Thoracic aorta (tissue), 2 donors: ENCODE data around the gene DCAKD. TPM values are rescaled to one million over a fixed set of nuclear protein-coding genes. Genes with fewer than 3 reads are reported as not detected.

Experiments used
- ATAC-seq: fragments of 150-250 bp; one replicate; pipeline ENCODE4 v1.8.0; 2017; ENCODE audit warnings: low read depth; ENCODE audit not compliant: insufficient number of reproducible peaks, low FRiP score
- DNase-seq: peaks from one replicate; pipeline ENCODE4 v3.0.0-alpha.2; 2020; ENCODE audit warnings: low spot score
- H3K27ac ChIP-seq, 2 donors: fragments of 200-600 bp; sonication (generic); 1 replicate in 1 of 2; 2 replicates in 1 of 2; pipeline ENCODE4 v1.5.1; 2016; ENCODE audit warnings: mild to moderate bottlenecking in 2 of 2, moderate library complexity in 2 of 2
- H3K27me3 ChIP-seq: fragments of 200-600 bp; sonication (generic); replicated peaks from 2 replicates; pipeline ENCODE4 v1.6.0; 2016; ENCODE audit warnings: mild to moderate bottlenecking; ENCODE audit not compliant: insufficient read depth
- H3K36me3 ChIP-seq: fragments of 200-600 bp; sonication (generic); one replicate; pipeline ENCODE4 v1.5.1; 2016
- H3K4me1 ChIP-seq, 2 donors: fragments of 200-600 bp; sonication (generic); 1 replicate in 1 of 2; 2 replicates in 1 of 2; pipeline versions ENCODE4 v1.5.1 to v1.6.0; 2016; ENCODE audit warnings: low read depth in 2 of 2, mild to moderate bottlenecking in 1 of 2; ENCODE audit not compliant: control insufficient read depth in 1 of 2
- H3K4me3 ChIP-seq: fragments of 200-600 bp; sonication (generic); 2 replicates; pipeline ENCODE4 v1.5.1; 2016; ENCODE audit warnings: mild to moderate bottlenecking
- H3K9me3 ChIP-seq: fragments of 200-600 bp; sonication (generic); 2 replicates; pipeline ENCODE4 v1.5.1; 2016
- total RNA-seq, 2 donors: library from RNA; depleted of rRNA; stranded (reverse); fragments of >200 nt; gene quantifications; one replicate each; pipeline versions ENCODE4 v1.1.0 to v1.2.3, GENCODE V29; 2016
- TF ChIP-seq, protein P1 (sequence below): fragments of 200-600 bp; sonication (generic); IDR thresholded peaks from one replicate; pipeline ENCODE4 v1.5.1; 2019; ENCODE audit warnings: antibody characterized with exemption

DCAKD gene
- total RNA-seq, 2 donors from 2014 or later = 34.6 to 56.5 TPM

DNA sequence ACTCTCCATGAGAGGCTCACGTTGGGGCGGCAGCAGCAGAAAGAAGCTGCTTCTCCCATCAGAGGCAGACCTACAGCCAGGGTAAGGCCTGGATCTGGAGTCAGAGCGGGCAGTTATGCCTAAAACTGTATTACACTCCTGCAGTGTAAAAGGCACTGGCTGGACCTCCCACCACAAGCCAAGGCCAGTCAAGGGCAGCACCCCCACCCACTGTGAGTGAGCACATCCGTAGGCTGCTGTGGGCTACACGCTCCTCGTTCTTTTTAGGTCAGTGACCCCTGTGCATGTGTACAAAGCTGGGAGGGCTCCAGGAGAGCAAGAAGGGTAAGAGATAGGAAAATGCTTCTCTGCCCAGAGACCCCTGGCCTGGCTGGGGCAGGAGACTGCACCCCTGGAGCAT, 20.7 kb downstream of the DCAKD start:
- Histone ChIP-seq H3K4me3 (no peak overlapping the region), H3K36me3 (peaks cover 54% of the 10 kb centered on the region), H3K27me3 (no peaks in the 10 kb centered on the region), H3K9me3 (no peaks in the 10 kb centered on the region), H3K27ac (no peak overlapping the region), H3K4me1 (no peaks in the 10 kb centered on the region)
- DNase-seq (no peak), ATAC-seq (no peak)
- TF ChIP-seq, protein P1, sequence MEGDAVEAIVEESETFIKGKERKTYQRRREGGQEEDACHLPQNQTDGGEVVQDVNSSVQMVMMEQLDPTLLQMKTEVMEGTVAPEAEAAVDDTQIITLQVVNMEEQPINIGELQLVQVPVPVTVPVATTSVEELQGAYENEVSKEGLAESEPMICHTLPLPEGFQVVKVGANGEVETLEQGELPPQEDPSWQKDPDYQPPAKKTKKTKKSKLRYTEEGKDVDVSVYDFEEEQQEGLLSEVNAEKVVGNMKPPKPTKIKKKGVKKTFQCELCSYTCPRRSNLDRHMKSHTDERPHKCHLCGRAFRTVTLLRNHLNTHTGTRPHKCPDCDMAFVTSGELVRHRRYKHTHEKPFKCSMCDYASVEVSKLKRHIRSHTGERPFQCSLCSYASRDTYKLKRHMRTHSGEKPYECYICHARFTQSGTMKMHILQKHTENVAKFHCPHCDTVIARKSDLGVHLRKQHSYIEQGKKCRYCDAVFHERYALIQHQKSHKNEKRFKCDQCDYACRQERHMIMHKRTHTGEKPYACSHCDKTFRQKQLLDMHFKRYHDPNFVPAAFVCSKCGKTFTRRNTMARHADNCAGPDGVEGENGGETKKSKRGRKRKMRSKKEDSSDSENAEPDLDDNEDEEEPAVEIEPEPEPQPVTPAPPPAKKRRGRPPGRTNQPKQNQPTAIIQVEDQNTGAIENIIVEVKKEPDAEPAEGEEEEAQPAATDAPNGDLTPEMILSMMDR = no peak

DNA sequence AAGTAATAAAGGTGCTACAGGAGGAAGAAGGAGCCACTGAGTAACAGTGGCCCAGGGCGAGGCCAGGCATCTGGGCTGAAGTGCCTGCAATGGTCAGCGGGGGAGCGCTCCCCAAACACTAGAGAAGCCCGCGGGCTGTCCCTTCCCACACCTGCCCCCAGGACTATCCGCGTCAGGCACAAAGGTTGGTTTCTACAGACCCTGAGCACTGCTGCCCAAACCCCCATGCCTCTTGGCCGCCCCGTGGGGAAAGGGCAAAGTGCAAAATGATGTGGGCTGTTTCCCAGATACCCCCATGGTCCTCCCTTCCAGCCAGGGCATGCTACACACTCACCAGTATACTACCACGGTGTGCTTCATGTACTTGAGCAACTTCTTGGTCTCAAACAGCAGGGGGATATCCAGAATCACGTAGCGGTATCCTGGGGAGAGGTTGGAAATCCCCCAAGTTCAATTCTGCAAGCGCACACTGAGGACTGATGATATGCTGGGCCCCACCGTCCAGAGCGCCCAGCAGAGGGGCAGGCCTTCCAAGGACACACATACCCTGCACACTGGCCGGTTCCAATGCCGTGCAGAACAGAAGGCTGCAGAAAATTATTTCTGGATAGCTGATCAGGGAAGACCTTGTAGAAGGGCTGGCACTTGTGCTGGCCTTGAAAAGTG, 21.5 kb downstream of the DCAKD start:
- ATAC-seq (no peak), DNase-seq (no peak)
- no peaks in the 10 kb centered on the region for H3K9me3 ChIP-seq
- H3K36me3 ChIP-seq = peaks cover 54% of the 10 kb centered on the region
- no peak overlapping the region for H3K27ac ChIP-seq
- no peaks in the 10 kb centered on the region for H3K27me3 ChIP-seq
- TF ChIP-seq, protein P1 = no peak
- no peaks in the 10 kb centered on the region for H3K4me1 ChIP-seq
- H3K4me3 ChIP-seq = no peak overlapping the region

DNA sequence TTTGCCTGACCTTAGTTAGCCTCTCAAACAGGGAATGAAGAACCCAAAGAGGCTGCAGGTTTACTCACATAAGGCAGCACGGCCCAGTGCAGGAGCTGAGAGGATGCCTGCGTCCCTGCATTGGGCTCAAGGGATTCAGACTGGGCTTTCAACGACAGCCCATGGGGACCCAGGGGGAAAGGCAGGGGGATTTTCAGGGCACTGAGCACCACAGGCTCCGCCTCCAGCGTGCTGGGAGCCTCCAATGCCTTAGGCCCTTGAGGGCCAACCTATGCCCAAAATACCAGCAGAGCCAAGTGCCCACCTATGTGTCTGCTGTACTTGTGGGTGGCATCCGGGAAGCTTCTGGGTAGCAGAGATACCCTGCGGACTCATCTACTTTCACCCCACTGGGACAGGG, 22.3 kb downstream of the DCAKD start:
- TF ChIP-seq, protein P1 = no peak
- DNase-seq (no peak), ATAC-seq (no peak)
- no peaks in the 10 kb centered on the region for H3K27me3 ChIP-seq
- H3K4me1 ChIP-seq = no peaks in the 10 kb centered on the region
- H3K4me3 ChIP-seq = no peak overlapping the region
- H3K36me3 ChIP-seq = peaks cover 49% of the 10 kb centered on the region
- H3K27ac ChIP-seq = no peak overlapping the region
- no peaks in the 10 kb centered on the region for H3K9me3 ChIP-seq

DNA sequence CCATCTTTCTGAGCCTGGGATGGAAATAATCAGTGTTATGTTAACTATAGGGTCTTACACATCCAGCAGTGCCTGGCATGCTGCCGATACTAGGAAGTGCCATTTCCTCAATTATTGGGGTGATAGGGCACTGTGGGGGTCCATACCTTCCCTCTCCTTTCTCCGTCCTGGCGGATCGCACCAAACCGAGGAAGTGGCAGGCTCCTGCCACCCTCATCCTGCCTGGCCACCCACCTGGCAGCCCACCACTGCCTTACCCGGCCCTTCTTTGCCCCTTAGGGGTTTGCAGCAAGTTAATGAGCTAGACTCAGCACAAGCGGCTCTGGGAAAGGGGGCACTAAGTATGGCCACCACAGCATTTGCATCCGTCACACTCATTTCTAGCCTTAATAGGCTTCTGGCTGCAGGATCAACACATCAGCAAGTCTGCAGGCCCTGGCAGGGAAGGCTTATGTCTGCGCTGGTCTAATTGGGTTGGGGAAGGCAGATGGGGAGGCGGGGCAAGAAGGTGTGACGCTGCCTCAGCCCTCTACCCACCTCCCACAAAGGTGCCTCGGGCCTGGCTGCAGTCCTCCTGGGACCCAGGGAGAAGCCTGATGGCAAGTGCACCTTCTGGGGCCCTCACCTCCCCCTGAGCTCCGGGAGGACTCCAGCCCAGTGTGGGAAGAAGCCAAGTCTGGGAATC, 28.6 kb downstream of the DCAKD start:
- Histone ChIP-seq H3K4me3 (no peak overlapping the region), H3K27ac (no peak overlapping the region), H3K4me1 (peaks cover 17 to 34% of the 10 kb centered on the region in 2 donors), H3K27me3 (no peaks in the 10 kb centered on the region), H3K36me3 (peaks cover 5% of the 10 kb centered on the region), H3K9me3 (no peaks in the 10 kb centered on the region)
- ATAC-seq (no peak), DNase-seq (no peak)
- TF ChIP-seq, protein P1 = no peak

DNA sequence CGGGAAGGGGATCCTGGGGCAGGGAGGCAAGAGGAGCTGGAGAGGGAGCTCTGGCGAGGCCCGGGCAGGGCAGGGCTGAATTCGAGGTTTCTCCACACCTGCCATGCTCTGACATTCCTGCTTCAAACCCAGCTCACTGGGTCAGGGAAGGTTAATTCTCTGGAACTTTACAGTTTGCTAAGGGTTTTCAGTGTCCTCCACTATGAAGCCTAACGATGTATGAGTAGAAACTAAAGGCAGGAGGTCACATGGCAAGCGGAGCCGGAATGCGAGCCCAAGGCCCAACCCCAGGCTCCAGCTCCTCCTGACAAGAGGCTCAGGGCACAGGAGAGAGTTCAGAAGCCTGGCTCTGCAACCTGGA, 29.2 kb downstream of the DCAKD start:
- Histone ChIP-seq H3K9me3 (no peaks in the 10 kb centered on the region), H3K27me3 (no peaks in the 10 kb centered on the region), H3K27ac (peak overlapping the region; percentile 37 to 69), H3K36me3 (no peaks in the 10 kb centered on the region), H3K4me3 (peak overlapping the region; percentile 67), H3K4me1 (peaks cover 17 to 34% of the 10 kb centered on the region in 2 donors)
- ATAC-seq = no peak
- no peak for DNase-seq
- TF ChIP-seq, protein P1 = peak; percentile 5
